K562 (cell line): ENCODE data around the gene ZNF574. TPM values are rescaled to one million over a fixed set of nuclear protein-coding genes. Genes with fewer than 3 reads are reported as not detected.

Experiments used
- ATAC-seq: fragments of 200-7000 bp; cut with Tn5 transposase; 3 replicates; pipeline ENCODE4 v1.9.1; 2020; ENCODE audit warnings: moderate library complexity
- BruUV-seq: library from RNA; stranded (reverse); fragments of 400-500 nt; replicated peaks from 2 replicates; lab custom pipeline; 2021; lab: Mats Ljungman, UMichigan
- CTCF ChIA-PET: fragments of 300-600 bp; formaldehyde crosslinking; extraction: SDS; loops from one replicate; lab custom pipeline; 2021; ENCODE audit warnings: low intra/inter-chr PET ratio; lab: Yijun Ruan, JAX
- POLR2A ChIA-PET: fragments of 300-600, 350-650 bp; sonication (Branson Sonifier 250); formaldehyde crosslinking; extraction: SDS; loops from one replicate; lab custom pipeline; 2021; ENCODE audit warnings: antibody characterized with exemption, inconsistent platforms; lab: Yijun Ruan, JAX
- DNase-seq, 4 experiments: peaks; one replicate each; pipeline versions ENCODE4 v3.0.0 to v3.0.0-alpha.2; 2011 to 2018; ENCODE audit warnings: low spot score in 3 of 4, mixed read lengths in 3 of 4; ENCODE audit errors: extremely low read depth in 1 of 4
- FAIRE-seq: peaks from 2 replicates; lab custom pipeline; 2011; peaks lifted over from hg19 to GRCh38; lab: Jason Lieb, UNC
- H2AFZ ChIP-seq: 2 replicates; pipeline ENCODE4 v1.6.0; 2011; ENCODE audit warnings: low read depth, low read length, control low read depth, inconsistent platforms
- H3K27ac ChIP-seq: fragments of 200-600 bp; 3 replicates; pipeline ENCODE4 v1.8.0; 2011; ENCODE audit warnings: low read depth, mild to moderate bottlenecking, control low read depth, inconsistent platforms, low read length, moderate library complexity, mixed read lengths; ENCODE audit errors: extremely low read depth
- H3K27me3 ChIP-seq, 2 experiments: fragments of 300-600 bp in 1 of 2; 2 replicates in 1 of 2; 3 replicates in 1 of 2; pipeline versions ENCODE4 v1.6.0 to v1.8.0; 2011; ENCODE audit warnings: inconsistent platforms in 2 of 2, low read length in 2 of 2, mild to moderate bottlenecking in 1 of 2, mixed read lengths in 1 of 2, moderate library complexity in 1 of 2; ENCODE audit not compliant: control insufficient read depth in 2 of 2, insufficient read depth in 2 of 2
- H3K36me3 ChIP-seq: fragments of 300-600 bp; 3 replicates; pipeline ENCODE4 v1.8.0; 2011; ENCODE audit warnings: mild to moderate bottlenecking, low read length, inconsistent platforms; ENCODE audit not compliant: control insufficient read depth, insufficient read depth
- H3K4me1 ChIP-seq, 2 experiments: fragments of 200-600 bp in 1 of 2; replicated peaks in 1 of 2; 2 replicates in 1 of 2; 3 replicates in 1 of 2; pipeline versions ENCODE4 v1.5.1 to v1.8.0; 2011; ENCODE audit warnings: inconsistent platforms in 2 of 2, low read length in 2 of 2, mild to moderate bottlenecking in 1 of 2, mixed read lengths in 1 of 2, moderate library complexity in 1 of 2; ENCODE audit not compliant: control insufficient read depth in 2 of 2, insufficient read depth in 2 of 2
- H3K4me2 ChIP-seq: 2 replicates; pipeline ENCODE4 v1.6.1; 2011; ENCODE audit warnings: low read length, control low read depth, inconsistent platforms, mixed read lengths; ENCODE audit not compliant: insufficient read depth
- H3K4me3 ChIP-seq: fragments of 200-600 bp; sonication (generic), shearing (Covaris generic); 2 replicates; pipeline ENCODE4 v1.5.1; 2016; ENCODE audit warnings: control low read depth, inconsistent platforms
- H3K79me2 ChIP-seq: fragments of 200-600 bp; 3 replicates; pipeline ENCODE4 v1.8.0; 2011; ENCODE audit warnings: low read length, inconsistent platforms; ENCODE audit not compliant: control insufficient read depth, insufficient read depth
- H3K9ac ChIP-seq, 2 experiments: 2 replicates each; pipeline versions ENCODE4 v1.6.0 to v1.6.1; 2011; ENCODE audit warnings: low read depth in 2 of 2, low read length in 2 of 2, control low read depth in 1 of 2, inconsistent platforms in 1 of 2, mild to moderate bottlenecking in 1 of 2, mixed read lengths in 1 of 2; ENCODE audit not compliant: insufficient read depth in 1 of 2
- H3K9me1 ChIP-seq: one replicate; pipeline ENCODE4 v1.6.0; 2011; ENCODE audit warnings: inconsistent platforms, mild to moderate bottlenecking, low read length, moderate library complexity; ENCODE audit not compliant: control insufficient read depth, insufficient read depth
- H3K9me3 ChIP-seq: replicated peaks from 2 replicates; pipeline ENCODE4 v1.5.1; 2011; ENCODE audit warnings: low read depth, low read length, inconsistent platforms; ENCODE audit not compliant: control insufficient read depth, insufficient read depth
- H4K20me1 ChIP-seq: replicated peaks from 2 replicates; pipeline ENCODE4 v1.6.1; 2011; ENCODE audit warnings: low read length, inconsistent platforms, mixed read lengths; ENCODE audit not compliant: control insufficient read depth, insufficient read depth
- CC2D1A ChIP-seq: fragments of 450-650 bp; IDR thresholded peaks from 2 replicates; pipeline ENCODE4 v1.6.1; 2017; ENCODE audit warnings: mild to moderate bottlenecking
- GTF2E2 ChIP-seq: fragments of 200-800 bp; sonication (Bioruptor generic); IDR thresholded peaks from 2 replicates; pipeline ENCODE4 v1.6.1; 2016; ENCODE audit warnings: missing genetic modification characterization, missing compliant biosample characterization
- MED1 ChIP-seq: sonication (generic); formaldehyde crosslinking; IDR thresholded peaks from 2 replicates; pipeline ENCODE4 v1.8.1; 2023; ENCODE audit warnings: missing genetic modification reagents, borderline replicate concordance
- SAFB ChIP-seq: fragments of 200-400 bp; formaldehyde crosslinking; IDR thresholded peaks from 2 replicates; pipeline ENCODE4 v1.6.1; 2017; ENCODE audit warnings: low read depth, low read length, borderline replicate concordance
- SAP30 ChIP-seq: fragments of 200-600 bp; sonication (generic); IDR thresholded peaks from 2 replicates; pipeline ENCODE4 v1.6.1; 2012; ENCODE audit warnings: borderline replicate concordance, low read depth, mild to moderate bottlenecking, moderate library complexity, low read length, control low read depth, inconsistent platforms; ENCODE audit not compliant: insufficient read depth, poor library complexity, severe bottlenecking
- TBP ChIP-seq: optimal IDR thresholded peaks from 2 replicates; pipeline ENCODE3; 2011; ENCODE audit warnings: low read depth, low read length, improper control_type of control experiment
- THRAP3 ChIP-seq: fragments of 450-650 bp; IDR thresholded peaks from 2 replicates; pipeline ENCODE4 v1.6.1; 2016; ENCODE audit warnings: mild to moderate bottlenecking, inconsistent platforms, borderline replicate concordance
- ZNF197 ChIP-seq: fragments of 200-800 bp; sonication (Bioruptor generic); IDR thresholded peaks from 2 replicates; pipeline ENCODE4 v1.6.1; 2016; ENCODE audit warnings: low read depth, missing genetic modification characterization, missing compliant biosample characterization
- ZNF23 ChIP-seq: fragments of 250-450 bp; sonication (Bioruptor Pico); IDR thresholded peaks from 2 replicates; pipeline ENCODE4 v1.4.0; 2020; ENCODE audit warnings: mild to moderate bottlenecking
- ZNF77 ChIP-seq: fragments of 250-450 bp; sonication (Bioruptor Pico); IDR thresholded peaks from 2 replicates; pipeline ENCODE4 v1.5.0; 2020
- WGBS: fragments of 100-300 bp; shearing (Covaris generic); methylation state at CpG from one replicate; pipeline ENCODE4 v1.1.6; 2016; ENCODE audit warnings: low coverage, mixed read lengths; ENCODE audit not compliant: insufficient coverage; ENCODE audit errors: missing lambda C conversion rate; 5-methylcytosine and 5-hydroxymethylcytosine counted together
- in situ Hi-C: fragments of 300-500 bp; cut with MboI; formaldehyde crosslinking; loops from 4 replicates; pipeline ENCODE4 v1.15.0; 2018; ENCODE audit warnings: inconsistent platforms, mixed read lengths
- intact Hi-C: fragments of 100-400 bp; cut with micrococcal nuclease; formaldehyde crosslinking; loops from 2 replicates; pipeline ENCODE4 v1.14.2; 2022
- polyA plus RNA-seq, 8 experiments: library from polyadenylated mRNA; depleted of rRNA in 4 of 8; stranded (reverse) in 5 of 8; unstranded in 3 of 8; fragments of >200 nt; fragmentation: Nextera tagmentation in 2 of 8; fragmentation: Illumina TruSeq in 1 of 8; extraction: Ambion mirVana in 2 of 8; extraction: Trizol in 1 of 8; gene quantifications; 2 replicates each; pipeline versions ENCODE4 v1.2.1 to v1.2.3, GENCODE V29; 2011 to 2014; ENCODE audit warnings: inconsistent platforms in 1 of 8, missing spikeins in 1 of 8
- total RNA-seq, 7 experiments: library from RNA; depleted of rRNA in 6 of 7; stranded (reverse); fragments of >200 nt in 6 of 7; fragmentation: Illumina TruSeq in 2 of 7; extraction: Trizol in 2 of 7; gene quantifications; 2 replicates each; pipeline versions ENCODE4 v1.2.1 to v1.2.3, GENCODE V29; 2011 to 2021; ENCODE audit warnings: low replicate concordance in 1 of 7
- TF ChIP-seq, protein P1 (sequence below): fragments of 450-650 bp; IDR thresholded peaks from 2 replicates; pipeline ENCODE4 v1.7.0; 2016; ENCODE audit warnings: borderline replicate concordance
- TF ChIP-seq, protein P2 (sequence below): fragments of 250-450 bp; sonication (Bioruptor Pico); IDR thresholded peaks from 2 replicates; pipeline ENCODE4 v1.5.0; 2021; ENCODE audit warnings: mild to moderate bottlenecking, moderate library complexity
- TF ChIP-seq, protein P3 (sequence below): fragments of 250-450 bp; sonication (Bioruptor Pico); IDR thresholded peaks from 2 replicates; pipeline ENCODE4 v1.4.0; 2020; ENCODE audit warnings: mild to moderate bottlenecking, moderate library complexity

The ZNF574 gene
- total and polyA plus RNA-seq, 9 of the 15 experiments (the other 6 are each of a cell fraction or from before 2014, with no cell fraction given) = 0.24 to 20.7 (median 8.4) TPM

DNA sequence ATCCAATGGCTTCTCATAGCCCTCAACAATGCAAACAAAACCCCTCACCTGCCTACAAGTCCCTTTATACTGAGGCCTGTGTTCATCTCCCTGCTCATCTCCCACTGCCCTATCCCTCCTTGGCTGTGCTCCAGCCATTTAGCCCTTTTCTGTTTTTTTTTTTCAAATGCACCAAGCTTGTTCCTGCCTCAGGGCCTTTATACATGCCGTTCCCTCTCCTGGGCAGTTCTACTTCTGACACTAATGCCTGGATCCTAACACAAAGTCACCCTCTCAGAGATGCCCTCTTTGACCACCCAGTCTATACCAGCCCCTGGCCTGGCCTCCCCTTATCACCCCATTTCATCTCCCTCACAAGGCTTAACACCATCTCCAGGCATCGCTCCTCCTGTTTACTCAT lies 26.9 kb downstream of the ZNF574 start (continued):
- TF ChIP-seq SAFB (no peak), ZNF77 (CRISPR knock-in tag) (no peak), ZNF23 (CRISPR knock-in tag) (no peak), CC2D1A (no peak)

DNA sequence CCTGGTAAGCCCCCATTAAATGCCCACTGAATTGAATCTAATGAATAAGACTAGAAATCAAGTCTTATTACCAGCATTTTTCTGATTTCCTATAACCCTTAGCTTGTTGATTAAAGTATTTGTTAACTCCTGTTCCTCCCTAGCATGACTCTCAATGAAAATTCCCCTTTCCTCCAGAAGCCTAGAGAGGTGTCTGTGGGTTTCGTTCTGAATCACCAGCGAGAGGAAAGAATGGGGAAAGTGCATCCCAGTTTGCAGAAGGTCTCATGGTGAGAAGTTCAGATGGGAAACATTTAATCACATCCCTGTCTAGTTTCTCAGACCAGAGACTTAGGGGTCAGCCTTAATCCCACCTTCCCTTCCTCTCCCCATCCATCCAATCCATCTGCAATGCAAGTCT lies 29.4 kb downstream of the ZNF574 start:
- Histone ChIP-seq H3K79me2 (no peaks in the 10 kb centered on the region), H3K4me1 (peaks cover 0 to 5% of the 10 kb centered on the region in 2 experiments; a peak in 2 of 5 replicates), H3K9me3 (no peaks in the 10 kb centered on the region), H3K4me2 (no peak overlapping the region), H3K36me3 (no peaks in the 10 kb centered on the region), H3K27ac (no peak overlapping the region), H3K4me3 (no peak overlapping the region), H2AFZ (no peak overlapping the region), H3K9ac (no peak overlapping the region), H3K27me3 (peaks cover 10 to 11% of the 10 kb centered on the region in 2 experiments), H3K9me1 (no peaks in the 10 kb centered on the region), H4K20me1 (no peaks in the 10 kb centered on the region)
- intact Hi-C loops (no loop called here), in situ Hi-C loops (loop anchor here (5.0 to 25.0 kb wide), 2 partner anchors 327 to 432 kb away; partner anchors contain the start of gene CEACAM1)
- ATAC-seq (no peak), DNase-seq (no peak), FAIRE-seq (no peak)
- CTCF ChIA-PET = interaction anchor here (0.6 kb wide), 1 partner anchor 57 kb away, joined by 8 read pairs; no protein-coding TSS in a partner anchor
- 3% methylated on average over 2 of the region's 2 CpGs for WGBS
- POLR2A ChIA-PET = interaction anchor here (1.2 kb wide), 1 partner anchor 8 kb away, joined by 3 read pairs; no protein-coding TSS in a partner anchor
- BruUV-seq = no TSS peak
- TF ChIP-seq SAP30 (no peak), ZNF197 (CRISPR knock-in tag) (no peak), TBP (no peak), MED1 (no peak), THRAP3 (no peak), GTF2E2 (tag) (no peak)
- TF ChIP-seq, protein P1, sequence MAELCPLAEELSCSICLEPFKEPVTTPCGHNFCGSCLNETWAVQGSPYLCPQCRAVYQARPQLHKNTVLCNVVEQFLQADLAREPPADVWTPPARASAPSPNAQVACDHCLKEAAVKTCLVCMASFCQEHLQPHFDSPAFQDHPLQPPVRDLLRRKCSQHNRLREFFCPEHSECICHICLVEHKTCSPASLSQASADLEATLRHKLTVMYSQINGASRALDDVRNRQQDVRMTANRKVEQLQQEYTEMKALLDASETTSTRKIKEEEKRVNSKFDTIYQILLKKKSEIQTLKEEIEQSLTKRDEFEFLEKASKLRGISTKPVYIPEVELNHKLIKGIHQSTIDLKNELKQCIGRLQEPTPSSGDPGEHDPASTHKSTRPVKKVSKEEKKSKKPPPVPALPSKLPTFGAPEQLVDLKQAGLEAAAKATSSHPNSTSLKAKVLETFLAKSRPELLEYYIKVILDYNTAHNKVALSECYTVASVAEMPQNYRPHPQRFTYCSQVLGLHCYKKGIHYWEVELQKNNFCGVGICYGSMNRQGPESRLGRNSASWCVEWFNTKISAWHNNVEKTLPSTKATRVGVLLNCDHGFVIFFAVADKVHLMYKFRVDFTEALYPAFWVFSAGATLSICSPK = no peak
- TF ChIP-seq, protein P2, sequence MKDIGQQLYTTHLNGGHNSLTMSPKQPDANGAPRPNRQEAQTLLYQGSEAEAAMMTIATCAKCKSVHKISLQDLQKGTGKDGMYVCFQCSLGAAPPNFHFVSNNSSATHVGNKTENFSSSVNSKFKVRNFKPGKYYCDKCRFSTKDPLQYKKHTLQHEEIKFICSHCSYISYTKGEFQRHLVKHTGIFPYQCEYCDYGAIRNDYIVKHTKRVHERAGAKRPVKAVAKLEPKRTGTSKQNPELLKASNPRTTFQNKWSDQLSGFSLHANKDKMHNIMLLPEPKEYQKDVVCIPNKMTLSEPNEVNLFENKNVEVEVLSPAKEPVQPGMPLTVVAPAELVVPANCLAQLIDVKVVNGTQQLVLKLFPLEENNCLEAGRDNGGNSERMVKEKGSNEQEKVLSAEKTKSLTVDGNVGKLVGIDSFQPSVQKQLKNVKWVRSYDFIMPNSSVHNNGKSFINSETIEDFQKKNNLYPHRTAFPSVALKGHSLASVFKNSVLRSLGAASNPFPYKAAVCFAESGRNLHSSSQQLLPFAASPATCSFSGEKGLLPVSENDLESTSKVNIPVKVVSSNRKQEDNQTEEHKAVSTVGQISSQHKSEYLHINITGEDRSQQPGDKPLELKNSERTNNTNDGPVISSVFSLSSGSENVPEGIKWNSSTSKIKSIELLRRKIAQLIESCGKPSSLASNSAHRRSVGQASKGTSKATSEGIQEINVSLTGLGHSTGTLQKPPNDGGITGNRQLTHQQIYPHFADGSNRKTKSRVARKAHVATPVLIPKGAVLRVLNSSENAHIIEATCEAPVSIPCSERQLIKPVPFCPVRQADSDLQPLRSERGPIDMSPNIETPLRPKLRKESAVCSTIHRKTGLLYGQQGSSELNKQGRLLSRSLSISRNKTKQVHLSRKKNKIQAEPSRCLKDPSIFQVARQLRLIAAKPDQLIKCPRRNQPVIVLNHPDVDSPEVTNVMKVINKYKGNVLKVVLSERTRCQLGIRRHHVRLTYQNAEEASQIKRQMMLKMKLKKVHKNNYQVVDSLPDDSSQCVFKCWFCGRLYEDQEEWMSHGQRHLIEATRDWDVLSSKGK = no peak
- TF ChIP-seq, protein P3, sequence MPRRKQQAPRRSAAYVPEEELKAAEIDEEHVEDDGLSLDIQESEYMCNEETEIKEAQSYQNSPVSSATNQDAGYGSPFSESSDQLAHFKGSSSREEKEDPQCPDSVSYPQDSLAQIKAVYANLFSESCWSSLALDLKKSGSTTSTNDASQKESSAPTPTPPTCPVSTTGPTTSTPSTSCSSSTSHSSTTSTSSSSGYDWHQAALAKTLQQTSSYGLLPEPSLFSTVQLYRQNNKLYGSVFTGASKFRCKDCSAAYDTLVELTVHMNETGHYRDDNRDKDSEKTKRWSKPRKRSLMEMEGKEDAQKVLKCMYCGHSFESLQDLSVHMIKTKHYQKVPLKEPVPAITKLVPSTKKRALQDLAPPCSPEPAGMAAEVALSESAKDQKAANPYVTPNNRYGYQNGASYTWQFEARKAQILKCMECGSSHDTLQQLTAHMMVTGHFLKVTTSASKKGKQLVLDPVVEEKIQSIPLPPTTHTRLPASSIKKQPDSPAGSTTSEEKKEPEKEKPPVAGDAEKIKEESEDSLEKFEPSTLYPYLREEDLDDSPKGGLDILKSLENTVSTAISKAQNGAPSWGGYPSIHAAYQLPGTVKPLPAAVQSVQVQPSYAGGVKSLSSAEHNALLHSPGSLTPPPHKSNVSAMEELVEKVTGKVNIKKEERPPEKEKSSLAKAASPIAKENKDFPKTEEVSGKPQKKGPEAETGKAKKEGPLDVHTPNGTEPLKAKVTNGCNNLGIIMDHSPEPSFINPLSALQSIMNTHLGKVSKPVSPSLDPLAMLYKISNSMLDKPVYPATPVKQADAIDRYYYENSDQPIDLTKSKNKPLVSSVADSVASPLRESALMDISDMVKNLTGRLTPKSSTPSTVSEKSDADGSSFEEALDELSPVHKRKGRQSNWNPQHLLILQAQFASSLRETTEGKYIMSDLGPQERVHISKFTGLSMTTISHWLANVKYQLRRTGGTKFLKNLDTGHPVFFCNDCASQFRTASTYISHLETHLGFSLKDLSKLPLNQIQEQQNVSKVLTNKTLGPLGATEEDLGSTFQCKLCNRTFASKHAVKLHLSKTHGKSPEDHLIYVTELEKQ (CRISPR knock-in tag) = no peak
